ENCODE results near the gene SQSTM1.

Gene SQSTM1

GRCh38 chr5:179793468-179794139 lies 27.1 kb upstream of the SQSTM1 start, which contains the start of gene LTC4S:
LTC4S (plus strand) TSS chr5:179793986; CDS start chr5:179794081, 95 bp downstream.
- no peak for DNase-seq (ENCODE audit: extremely low spot score)
- ChIA-PET CTCF (interaction anchor here (1.0 to 5.8 kb wide), 7 partner anchors 8 to 111 kb away, joined by 3 to 33 read pairs (median 4); no protein-coding TSS in a partner anchor), POLR2A (interaction anchor here (1.6 kb wide), 1 partner anchor 27 kb away, joined by 8 read pairs; the partner anchor contains the start of gene SQSTM1)
- TF ChIP-seq CTCF (IDR thresholded peaks at IDR 0.05; ENCODE audit: control extremely low read depth, extremely low read depth, low read depth, missing control alignments): no peak

GRCh38 chr5:179794171-179794570 lies 26.5 kb upstream of the SQSTM1 start:
- POLR2A ChIA-PET: interaction anchor here (1.6 kb wide), 1 partner anchor 27 kb away, joined by 8 read pairs; the partner anchor contains the start of gene SQSTM1
- CTCF ChIA-PET: interaction anchor here (1.0 to 5.8 kb wide), 7 partner anchors 8 to 111 kb away, joined by 3 to 33 read pairs (median 4); no protein-coding TSS in a partner anchor

GRCh38 chr5:179794575-179794974 lies 26.1 kb upstream of the SQSTM1 start:
- CTCF ChIA-PET: interaction anchor here (1.5 to 5.8 kb wide), 3 partner anchors 24 to 111 kb away, joined by 4 to 33 read pairs (median 5); no protein-coding TSS in a partner anchor
- no peak for TF ChIP-seq CTCF (IDR thresholded peaks at IDR 0.05; ENCODE audit: control extremely low read depth, extremely low read depth, low read depth, missing control alignments)
- POLR2A ChIA-PET: interaction anchor here (1.6 kb wide), 1 partner anchor 26 kb away, joined by 8 read pairs; the partner anchor contains the start of gene SQSTM1
- no peak for DNase-seq (ENCODE audit: extremely low spot score)

More at GRCh38 chr5:179794171-179794570, 26.5 kb upstream of the SQSTM1 start:
- no peak for TF ChIP-seq CTCF (IDR thresholded peaks at IDR 0.05; ENCODE audit: control extremely low read depth, extremely low read depth, low read depth, missing control alignments)
- no peak for DNase-seq (ENCODE audit: extremely low spot score)

GRCh38 chr5:179795049-179795862 lies 25.4 kb upstream of the SQSTM1 start:
- no peak for DNase-seq (ENCODE audit: extremely low spot score)
- ChIA-PET POLR2A (interaction anchor here (1.6 to 2.0 kb wide), 2 partner anchors 25 to 172 kb away, joined by 7 to 8 read pairs; partner anchors contain the start of genes HNRNPH1 and SQSTM1), CTCF (interaction anchor here (0.7 to 5.8 kb wide), 9 partner anchors 9 to 110 kb away, joined by 3 to 33 read pairs (median 3); no protein-coding TSS in a partner anchor)
- TF ChIP-seq CTCF (IDR thresholded peaks at IDR 0.05; ENCODE audit: control extremely low read depth, extremely low read depth, low read depth, missing control alignments): no peak

- DNase-seq (ENCODE audit: extremely low spot score): peak; percentile 83
- ChIA-PET POLR2A (interaction anchor here (2.0 kb wide), 1 partner anchor 173 kb away, joined by 7 read pairs; the partner anchor contains the start of gene HNRNPH1), CTCF (interaction anchor here (0.7 to 5.8 kb wide), 15 partner anchors 8 to 174 kb away, joined by 3 to 33 read pairs (median 3); no protein-coding TSS in a partner anchor)
- peak; percentile 95 for TF ChIP-seq CTCF (IDR thresholded peaks at IDR 0.05; ENCODE audit: control extremely low read depth, extremely low read depth, low read depth, missing control alignments)
Observed at GRCh38 chr5:179795863-179796833, 24.6 kb upstream of the SQSTM1 start.
